ENCODE measurements around the gene RAB3A.
"Not testable (repeated sequence)": the region's sequence is repeated elsewhere in the genome, so short reads cannot be mapped to it uniquely, and the experiment has no call there.

Gene RAB3A

DNA sequence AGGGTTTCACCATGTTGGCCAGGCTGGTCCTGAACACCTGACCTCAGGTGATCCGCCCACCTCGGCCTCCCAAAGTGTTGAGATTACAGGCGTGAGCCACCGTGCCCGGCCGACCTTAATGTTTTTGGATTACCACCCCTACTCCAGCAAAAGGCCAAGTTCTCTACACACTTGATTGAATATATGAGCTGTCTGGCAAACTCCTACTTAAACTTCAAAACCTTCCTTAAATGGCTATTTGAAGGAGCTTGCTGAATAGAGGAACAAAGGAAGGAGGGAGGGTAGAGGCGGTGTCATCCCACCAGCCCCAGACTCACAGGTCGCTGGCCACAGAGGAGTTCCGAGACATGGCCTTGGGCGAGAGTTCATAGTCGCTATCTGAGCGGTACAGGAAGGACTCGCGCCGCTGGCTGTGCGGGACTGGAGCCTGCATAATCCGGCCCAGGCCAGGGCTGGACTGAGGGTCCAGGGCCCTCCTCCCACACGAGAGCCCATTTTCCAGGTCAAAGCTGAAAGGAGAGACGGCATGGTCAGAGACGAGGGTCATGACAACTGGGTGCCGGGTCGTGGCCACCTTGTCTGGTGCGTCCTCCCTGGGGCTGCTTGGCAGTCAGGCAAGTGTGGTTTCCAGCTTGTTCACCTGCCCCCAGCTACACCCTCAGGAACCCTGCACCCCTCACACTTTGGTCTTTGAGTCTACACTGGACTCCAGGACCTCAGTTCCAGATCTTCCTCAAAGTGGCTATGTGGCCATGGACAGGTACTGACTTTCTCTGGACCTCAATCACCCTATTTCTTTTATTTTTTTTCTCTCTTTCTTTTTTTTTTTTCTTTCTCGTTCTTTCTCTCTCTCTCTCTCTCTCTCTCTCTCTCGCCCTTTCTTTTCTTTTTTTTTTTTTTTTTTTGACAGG is 18.2 kb upstream of the RAB3A start:
- no peak for DNase-seq

DNA sequence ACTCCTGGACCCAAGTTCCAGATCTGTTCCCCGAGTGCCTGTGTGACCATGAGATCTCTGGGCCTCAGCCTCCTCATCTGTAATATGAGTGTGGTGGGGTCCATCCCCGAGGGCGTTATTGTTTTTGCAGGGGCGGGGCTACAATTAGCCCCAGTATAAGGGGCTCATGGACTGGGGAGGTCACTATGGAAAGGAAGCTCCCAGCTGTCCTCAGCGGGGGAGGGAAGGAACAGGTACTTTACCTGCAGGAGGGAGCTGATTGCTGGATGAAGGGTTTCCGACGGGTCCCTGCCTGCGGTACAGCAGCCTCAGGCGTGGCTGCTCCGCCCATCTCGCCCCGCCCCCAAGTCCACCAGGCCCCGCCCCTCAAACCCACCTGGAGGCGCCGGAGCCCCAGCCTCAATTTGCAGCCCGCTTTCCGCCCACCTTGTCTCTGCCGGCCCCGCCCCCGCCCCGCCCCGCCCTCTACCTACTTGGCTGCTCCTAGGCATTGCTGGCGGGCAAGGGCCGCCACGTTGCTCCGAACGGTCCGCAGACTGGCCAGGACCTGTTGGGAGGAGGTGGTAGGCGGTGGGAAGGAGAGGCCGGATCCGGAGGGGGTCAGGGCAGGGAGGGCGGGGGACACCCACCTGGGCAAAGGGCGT is 16.9 kb upstream of the RAB3A start:
- DNase-seq, result no peak

DNA sequence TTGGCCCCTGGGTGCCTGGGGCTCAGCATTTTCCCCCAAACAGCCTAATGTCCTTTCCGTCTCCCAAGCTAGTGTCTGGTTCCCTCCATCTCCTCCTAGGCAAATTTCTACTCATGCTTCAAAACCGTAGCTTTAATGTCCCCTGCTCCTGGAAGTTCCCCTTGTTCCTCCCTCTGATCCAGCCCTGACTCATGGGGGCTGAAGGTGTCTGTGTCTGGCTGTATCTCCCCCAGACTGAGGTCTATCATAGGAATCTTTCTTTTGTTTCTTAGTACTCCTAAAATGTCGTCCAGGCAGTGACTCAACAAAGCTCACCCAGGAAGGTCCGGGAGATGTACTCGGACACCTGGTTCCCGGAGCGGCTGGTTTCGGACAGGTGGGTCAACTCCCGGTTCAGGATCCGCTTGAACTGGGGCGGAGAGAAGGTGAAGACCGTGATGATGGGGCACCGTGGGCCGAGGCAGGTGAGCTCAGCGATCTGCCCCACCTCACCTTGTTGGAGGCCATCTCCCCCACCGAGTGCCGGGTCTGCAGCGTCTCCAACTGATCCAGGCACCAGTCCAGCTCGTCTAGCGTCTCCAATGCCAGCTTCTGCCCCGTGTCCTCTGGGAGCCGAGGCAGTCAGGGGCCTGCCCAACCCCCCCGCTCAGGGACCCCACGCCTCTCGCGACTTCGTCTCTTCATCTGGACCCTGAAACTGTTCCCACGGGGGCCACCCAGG is 16.2 kb upstream of the RAB3A start:
- no peak for DNase-seq

DNA sequence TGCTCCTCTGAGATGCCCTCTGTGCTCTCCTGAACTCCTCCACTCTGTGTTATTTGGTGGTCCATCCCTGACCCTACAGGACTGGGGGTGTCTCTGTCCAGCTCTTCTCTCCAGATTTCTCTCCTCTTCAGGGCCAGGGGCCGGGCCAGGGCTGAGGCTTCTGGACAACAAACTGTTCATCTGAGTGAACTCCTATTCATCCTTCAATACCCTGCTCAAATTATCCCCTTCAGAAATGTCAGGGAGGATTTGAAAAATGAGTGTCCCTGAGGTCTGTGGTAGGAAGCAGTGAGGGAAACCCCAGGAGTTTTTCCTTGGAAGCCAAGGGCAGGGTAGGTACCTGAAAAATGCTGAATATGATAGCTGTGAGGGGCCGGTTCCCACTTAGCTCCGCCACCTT is 14.8 kb upstream of the RAB3A start:
- no peak for DNase-seq

DNA sequence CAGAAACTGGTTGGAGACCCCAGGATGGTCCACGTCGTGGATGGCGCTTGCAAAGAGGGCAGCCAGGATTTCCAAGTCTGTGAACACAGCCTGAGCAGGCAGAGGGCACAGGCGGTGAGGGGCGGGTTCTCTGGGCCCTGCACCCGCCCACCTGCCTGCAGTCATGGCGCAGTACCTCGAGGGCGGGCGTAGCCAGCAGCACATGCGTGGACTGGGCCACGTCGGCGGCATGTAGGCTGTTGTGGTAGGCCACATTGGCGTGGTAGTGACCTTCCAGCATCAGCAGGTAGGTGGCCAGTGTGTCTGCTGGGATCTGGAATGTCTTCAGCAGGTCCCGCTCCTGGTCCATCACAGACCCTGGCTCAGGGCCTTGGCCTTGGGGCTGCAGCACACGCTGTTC is 14.3 kb upstream of the RAB3A start:
- no peak for DNase-seq

DNA sequence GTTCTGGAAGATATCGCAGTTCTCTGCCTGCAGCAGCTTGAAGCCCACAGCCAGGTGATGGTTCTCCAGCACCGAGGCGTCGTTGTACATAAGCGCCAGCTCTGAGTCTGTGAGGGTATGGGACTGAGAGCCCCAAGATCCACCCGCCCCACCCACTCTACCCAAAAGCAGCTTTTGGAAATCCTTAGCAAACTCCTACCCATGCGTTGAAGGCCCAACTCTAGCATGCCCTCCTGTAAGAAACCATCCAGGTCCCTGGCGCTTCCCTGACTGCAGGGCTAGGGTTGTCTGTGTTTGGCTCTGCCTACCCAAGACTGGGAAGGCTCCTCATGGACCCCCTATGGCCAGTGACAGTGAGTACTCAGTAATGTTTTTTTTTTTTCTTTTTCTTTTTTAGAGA is 12.9 kb upstream of the RAB3A start:
- DNase-seq, result no peak

DNA sequence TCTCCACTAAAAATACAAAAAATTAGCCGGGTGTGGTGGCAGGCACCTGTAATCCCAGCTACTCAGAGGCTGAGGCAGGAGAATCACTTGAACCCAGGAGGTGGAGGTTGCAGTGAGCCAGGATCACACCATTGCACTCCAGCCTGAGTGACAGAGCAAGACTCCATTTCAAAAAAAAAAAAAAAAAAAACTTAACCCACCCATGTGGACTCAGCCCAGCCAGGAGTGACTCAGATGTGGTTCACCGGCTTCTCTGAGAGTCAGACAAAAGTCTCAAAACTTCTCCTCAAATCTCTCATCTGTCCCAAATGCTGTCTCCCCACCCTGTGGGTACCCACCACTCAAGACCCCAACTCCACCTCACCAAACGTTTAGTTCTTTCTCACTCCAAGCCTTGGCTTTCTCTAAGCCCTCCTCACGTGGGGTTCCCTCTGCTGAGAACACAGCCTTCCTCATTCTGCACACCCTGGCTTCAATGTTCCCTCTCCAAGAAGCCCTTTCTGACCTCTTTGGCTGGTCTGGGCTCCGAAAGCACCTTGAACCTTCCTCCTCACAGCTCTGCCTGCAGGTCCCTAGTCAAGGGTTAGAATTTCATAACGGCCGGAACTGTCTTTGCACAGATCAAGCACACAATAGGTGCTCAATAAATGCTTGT is 11.1 kb upstream of the RAB3A start:
- no peak for DNase-seq

DNA sequence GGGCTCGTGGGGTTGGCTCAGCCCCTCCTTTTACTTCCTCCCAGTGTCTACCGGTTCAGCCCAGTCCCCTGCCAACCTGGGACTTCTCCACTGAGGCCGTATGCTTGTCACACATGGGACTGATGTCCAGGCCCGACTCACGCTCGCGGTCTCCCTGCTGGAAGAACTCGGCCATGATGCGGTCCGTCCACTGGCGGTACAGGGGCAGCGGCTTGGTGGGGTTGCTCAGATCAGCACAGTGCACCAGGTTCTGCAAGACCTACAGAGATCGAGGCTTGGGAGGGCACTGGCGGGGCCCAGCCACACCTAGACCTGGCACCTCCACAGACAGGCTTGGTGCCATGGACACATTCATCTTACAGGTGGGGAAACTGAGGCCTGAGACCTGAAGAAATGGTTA is 7.8 kb upstream of the RAB3A start:
- no peak for DNase-seq

DNA sequence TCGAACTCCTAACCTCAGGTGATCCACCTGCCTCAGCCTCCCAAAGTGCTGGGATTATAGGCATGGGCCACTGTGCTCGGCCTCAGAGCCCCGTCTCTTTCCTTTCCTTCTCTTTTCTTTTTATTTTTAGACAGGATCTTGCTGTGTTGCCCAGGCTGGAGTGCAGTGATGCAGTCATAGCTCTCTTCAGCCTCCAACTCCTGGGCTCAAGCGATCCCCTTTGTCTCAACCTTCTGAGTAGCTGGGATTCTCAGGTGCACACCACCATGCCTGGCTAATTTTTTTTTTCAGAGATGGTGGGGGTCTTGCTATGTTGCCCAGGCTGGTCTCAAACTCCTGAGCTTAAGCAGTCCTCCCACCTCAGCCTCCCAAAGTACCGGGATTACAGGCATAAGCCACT is 6.1 kb upstream of the RAB3A start:
- not testable (repeated sequence) for DNase-seq

DNA sequence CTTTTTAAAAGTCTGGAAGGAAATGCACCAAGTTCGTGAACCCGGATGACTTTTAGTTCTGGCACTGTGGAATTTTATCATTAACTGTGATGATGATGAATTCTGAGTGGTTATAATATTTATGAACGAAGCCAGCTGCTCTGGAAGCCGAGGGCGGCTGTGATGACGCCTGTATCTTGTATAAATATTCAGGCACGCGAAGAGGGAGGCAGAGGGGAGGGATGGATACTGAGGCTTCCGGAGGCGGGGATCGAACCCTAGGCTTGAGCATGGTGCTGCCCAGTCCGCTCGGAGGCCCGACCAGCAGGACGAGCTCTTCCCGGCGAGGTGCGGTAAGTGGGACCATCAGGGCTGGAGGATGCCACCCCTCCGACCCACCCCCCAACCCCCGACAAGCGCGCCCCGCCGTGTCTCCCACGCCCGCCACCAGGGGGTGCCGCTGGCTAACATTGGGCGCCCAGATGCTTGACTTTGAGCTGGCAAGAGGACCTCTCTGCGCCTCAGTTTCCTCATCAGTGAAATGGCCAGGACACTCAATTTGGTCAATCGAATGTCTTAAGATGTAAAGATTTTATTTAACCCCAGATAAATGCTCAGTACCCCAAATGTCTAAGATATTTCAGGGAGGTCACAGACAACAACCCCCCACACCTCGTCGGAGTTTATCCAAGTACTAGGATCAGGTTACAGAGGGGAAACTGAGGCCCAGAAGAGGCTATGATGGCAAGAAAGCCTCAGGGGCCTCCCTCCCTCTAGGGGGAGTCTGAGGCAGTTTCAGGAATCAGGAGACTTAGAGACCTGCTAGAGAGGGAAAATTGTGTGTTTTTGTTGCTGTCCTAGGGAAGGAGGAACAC is 4.5 kb upstream of the RAB3A start:
- DNase-seq, result peak; percentile 47

DNA sequence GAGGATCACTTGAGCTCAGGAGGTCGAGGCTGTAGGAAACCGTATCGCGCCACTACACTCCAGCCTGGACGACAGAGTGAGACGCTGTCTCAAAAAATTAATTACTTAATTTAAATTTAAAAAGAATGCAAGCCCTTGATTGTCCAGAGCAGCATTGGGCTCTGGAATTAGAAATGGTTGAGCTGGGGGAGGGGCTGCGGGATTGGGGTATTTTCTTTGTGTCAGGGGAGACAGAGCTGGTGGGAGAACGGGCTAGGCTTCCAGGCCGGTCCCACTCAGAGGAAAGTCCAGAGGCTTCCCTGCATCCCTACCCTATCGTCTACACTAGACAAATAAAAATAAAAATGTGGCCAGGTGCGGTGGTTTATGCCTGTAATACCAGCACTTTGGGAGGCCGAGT is 2.2 kb upstream of the RAB3A start:
- no peak for DNase-seq

DNA sequence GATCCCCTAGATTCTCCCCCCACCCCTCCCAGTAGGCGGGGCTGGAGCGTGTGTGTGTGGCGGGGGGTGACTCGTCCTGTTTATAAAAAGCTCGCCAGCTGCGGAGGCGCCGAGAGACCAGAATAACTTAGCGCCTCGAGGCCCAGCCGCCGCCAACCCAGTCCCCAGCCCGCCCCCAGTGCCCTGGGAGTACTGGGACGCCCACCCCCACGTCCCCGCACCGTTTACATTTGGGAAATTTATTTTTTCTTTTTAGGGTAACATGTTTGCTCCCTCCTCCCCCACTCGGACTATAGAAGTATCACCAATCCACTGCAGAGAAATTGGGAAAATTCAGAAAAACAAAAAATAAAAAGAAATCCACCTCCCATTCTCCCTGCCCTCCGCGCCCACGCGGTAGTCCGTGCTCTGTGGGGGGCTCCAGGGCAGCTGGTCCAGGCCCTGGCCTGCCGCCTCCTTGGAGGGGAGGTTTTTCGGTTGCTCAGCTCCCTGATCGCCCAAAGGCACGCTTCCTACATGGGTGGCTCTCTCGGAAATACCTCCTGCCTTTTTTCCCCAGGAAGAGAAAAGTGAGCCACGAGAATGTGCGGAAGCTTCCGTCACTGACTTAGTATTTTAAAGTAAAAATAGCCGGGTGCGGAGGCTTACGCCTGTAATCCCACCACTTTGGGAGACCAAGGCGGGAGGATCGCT is 1.5 kb upstream of the RAB3A start:
- DNase-seq, result peak; percentile 87

DNA sequence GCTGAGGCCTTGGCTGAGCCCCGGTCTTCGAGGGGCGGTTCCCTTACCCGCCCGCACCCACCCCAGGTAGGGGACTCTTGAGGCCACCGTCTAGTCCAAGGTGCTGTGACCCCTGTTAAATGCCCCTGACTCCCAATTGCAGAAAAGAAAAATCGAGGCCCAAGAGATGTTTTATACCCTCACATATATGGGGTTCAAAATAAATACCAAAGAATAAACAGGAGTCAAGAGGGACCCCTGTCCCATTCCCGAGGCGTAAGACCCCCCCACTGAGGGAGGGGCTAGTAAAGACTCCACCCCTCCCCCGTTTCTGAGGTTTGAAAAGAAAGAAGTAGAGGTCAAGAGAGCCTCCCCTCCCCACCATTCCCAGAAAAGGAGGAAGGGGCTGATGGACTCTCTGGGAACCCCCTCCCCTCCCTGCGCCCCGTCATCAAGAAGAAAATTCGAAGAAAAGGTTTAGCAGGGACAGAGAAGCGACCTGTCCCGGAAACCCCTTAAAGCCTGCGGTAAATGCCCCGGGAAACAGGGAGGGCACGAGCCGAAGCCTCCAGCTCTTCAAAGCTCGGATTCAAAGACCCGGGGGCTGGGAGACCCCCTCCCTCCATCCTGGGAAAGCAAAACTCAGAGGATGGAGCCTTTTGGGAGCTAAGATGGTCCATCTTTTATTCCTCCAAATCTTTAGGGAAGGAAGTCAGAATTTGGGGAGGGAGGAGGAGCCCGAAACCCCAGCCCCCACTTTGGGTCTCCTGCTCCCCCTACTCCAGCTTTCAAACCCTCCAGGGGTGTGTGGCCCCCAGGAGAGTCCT is 755 bp upstream of the RAB3A start:
- DNase-seq, result no peak

DNA sequence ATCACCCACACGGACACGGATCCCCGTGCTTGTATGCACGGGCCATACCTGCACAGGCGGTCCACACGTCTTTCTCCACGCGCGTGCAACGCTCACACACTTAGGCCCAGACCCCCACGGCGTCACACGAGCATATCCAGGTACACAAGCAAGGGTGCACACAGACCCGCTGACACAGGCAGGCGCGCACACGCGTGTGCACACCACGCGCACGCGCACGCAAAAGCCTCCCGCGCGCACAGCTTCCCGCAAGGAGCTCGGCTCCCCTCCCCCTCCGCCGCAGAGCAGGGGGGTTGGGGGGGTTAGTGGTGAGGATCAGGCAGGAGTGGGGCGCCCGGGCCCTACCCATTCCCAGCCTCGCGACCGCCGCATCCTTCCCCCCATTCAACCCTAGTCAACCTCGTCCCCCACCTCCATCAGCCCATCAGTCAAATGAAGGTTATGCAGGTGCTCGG is 407 bp downstream of the RAB3A start:
- DNase-seq, result peak; percentile 58

DNA sequence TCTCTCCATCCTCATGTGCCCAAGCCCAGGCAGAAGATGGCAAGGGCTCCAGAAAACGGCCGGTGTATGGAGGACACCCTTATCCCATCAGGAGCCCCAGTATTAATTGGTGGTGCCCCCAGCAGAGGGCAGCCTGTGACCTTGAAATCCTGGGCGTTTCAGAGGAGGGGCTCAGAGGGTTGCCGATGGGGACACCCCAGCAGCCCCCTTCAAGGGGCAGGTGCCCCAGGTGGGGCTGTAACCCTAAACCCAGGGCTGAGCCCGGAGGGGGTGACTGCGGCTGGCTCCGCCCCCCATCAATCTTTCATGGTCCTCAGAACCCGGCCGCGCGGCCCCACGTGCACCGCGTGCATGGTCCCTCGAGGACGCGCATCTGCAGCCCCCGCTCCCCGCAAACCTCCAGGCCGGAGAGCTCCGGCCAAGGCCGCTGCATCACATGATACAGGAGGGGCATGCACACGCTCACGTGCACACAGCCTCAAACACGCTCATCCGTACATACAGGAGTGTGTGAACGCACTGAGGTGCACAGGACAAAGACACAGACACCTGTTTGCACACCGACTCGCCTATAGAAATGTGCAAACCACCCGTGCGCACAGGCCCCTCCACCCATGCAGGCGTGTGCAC is 949 bp downstream of the RAB3A start:
- DNase-seq, result peak; percentile 55

DNA sequence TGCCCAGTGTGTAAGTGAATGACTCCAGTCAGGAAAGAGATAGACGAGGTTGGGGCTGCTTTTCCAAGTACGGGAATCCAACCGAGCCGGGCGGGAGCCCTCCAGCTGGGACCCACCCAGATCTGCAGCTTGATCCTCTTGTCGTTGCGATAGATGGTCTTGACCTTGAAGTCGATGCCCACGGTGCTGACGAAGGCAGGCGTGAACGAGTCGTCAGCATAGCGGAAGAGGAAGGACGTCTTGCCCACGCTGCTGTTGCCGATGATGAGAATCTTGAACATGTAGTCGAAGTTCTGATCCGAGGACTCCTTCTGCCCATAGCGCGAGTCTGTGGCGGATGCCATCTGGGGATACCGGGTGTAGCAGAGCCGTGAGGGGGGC is 1.5 kb downstream of the RAB3A start:
- DNase-seq, result no peak

DNA sequence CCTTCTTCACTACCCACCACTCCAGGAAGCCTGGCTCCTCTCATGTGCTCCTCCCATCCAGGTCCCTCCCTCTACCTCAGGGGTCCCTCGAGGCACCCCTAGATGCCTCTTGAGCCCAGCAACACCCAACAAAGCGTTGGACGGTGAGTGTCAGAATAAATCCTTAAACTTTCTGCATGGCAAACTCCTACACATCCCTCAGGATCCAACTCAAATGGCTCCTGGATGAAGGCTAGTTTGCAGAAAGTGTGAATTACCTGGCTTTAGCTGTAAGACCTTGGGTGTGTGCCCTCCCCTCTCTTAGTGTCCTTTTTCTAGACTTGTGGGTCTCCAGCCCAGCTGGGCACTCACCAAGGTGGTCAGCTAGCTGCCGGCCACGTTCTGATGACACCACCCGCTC is 5.5 kb downstream of the RAB3A start:
- DNase-seq, result no peak

DNA sequence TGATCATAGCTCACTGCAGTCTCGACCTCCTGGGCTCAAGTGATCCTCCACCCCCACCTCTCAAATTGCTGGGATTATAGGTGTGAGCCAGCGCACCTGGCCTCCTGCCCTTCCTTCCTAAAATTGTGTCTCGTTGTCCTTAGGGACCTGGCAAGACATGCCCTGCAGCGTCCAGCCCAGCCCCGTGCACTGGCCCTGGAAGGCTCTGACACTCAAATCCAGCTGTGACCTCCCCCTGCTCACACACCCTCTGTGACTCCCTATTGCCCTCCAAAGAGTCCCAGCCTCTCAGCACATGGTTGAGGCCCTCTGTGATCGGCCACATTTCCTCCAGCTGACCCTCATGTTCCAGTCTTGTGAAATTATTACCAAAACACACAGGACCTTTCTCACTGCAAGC is 5.9 kb downstream of the RAB3A start:
- DNase-seq, result no peak

DNA sequence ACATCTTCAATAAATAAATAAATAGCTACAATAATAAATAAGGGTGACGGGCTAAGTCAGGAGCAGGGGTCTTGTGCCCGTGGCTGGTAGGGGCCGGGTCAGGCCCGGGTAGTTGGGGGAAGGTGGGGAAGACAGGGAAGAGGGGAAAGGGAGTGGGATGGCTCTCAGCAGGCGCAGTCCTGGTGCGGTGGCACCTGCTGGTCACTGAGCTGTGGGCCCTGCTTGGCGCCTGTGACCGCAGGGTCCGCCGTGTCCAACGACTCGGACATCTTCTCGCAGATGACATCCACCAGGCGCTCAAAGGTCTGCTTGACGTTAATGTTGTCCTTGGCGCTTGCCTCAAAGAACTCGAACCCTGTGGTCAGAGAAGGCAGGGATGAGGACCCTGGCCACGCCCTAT is 6.5 kb downstream of the RAB3A start:
- DNase-seq, result no peak

DNA sequence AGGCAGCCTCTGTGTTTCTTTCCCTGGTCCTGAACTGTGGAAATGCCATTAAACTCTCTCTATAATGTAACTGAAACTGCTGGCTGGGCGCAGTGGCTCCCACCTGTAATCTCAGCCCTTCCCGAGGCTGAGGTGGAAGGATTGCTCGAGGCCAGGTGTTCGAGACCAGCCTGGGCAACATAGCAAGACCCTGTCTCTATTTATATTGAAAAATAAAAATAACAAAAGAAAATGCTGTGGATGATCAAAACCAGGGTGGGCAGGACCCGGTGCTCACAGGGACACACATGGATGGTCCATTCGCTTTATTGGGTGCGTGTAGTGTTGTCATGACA is 7.4 kb downstream of the RAB3A start:
- no peak for DNase-seq
